ELF-1 (cell line): ENCODE measurements around the gene NPTXR.
A peak's percentile ranks its signal among the peaks of the same experiment; 100 is the strongest.

Source experiments
- DNase-seq: peaks from one replicate; pipeline ENCODE4 v3.0.0-alpha.2; 2016; ENCODE audit warnings: low read depth, low spot score

Gene NPTXR

GRCh38 chr22:38799265-38800002 is 44.4 kb downstream of the NPTXR start:
- no peak for DNase-seq

- DNase-seq: no peak
Measured at GRCh38 chr22:38798496-38798895, 45.3 kb downstream of the NPTXR start.

GRCh38 chr22:38796262-38796957 is 47.4 kb downstream of the NPTXR start:
- no peak for DNase-seq

GRCh38 chr22:38795569-38795968 is 48.3 kb downstream of the NPTXR start:
- DNase-seq: no peak

GRCh38 chr22:38793721-38794466 is 49.9 kb downstream of the NPTXR start, which contains the start of gene DNAL4:
Gene DNAL4 (minus strand): TSS chr22:38794143. CDS start chr22:38782731, 11,412 bp downstream.
- DNase-seq: peak; percentile 96

- DNase-seq: no peak
Measured at GRCh38 chr22:38793317-38793716, 50.5 kb downstream of the NPTXR start.

GRCh38 chr22:38792833-38793232 is 51.0 kb downstream of the NPTXR start:
- no peak for DNase-seq

GRCh38 chr22:38789606-38790005 is 54.2 kb downstream of the NPTXR start:
- DNase-seq: no peak

GRCh38 chr22:38788846-38789245 is 55.0 kb downstream of the NPTXR start:
- no peak for DNase-seq

- DNase-seq: no peak
Measured at GRCh38 chr22:38788021-38788816, 55.6 kb downstream of the NPTXR start.

- no peak for DNase-seq
Measured at GRCh38 chr22:38786631-38787030, 57.2 kb downstream of the NPTXR start.

GRCh38 chr22:38784856-38785255 is 59.0 kb downstream of the NPTXR start:
- no peak for DNase-seq

GRCh38 chr22:38784035-38784434 is 59.8 kb downstream of the NPTXR start:
- no peak for DNase-seq

GRCh38 chr22:38783095-38783615 is 60.7 kb downstream of the NPTXR start:
- no peak for DNase-seq

GRCh38 chr22:38782402-38783094 is 61.3 kb downstream of the NPTXR start:
- peak; percentile 18 for DNase-seq

- DNase-seq: no peak
Measured at GRCh38 chr22:38781033-38781432, 62.8 kb downstream of the NPTXR start.

GRCh38 chr22:38777087-38777671 is 66.6 kb downstream of the NPTXR start:
- DNase-seq: no peak

- DNase-seq: no peak
Measured at GRCh38 chr22:38776086-38776485, 67.7 kb downstream of the NPTXR start.

GRCh38 chr22:38775656-38776055 is 68.2 kb downstream of the NPTXR start:
- no peak for DNase-seq

- DNase-seq: no peak
Measured at GRCh38 chr22:38774496-38775166, 69.2 kb downstream of the NPTXR start.
